ENCODE measurements around the gene KDF1.
A peak's percentile ranks its signal among the peaks of the same experiment; 100 is the strongest.

Gene KDF1

GRCh38 chr1:26913754-26914619, 46.3 kb downstream of the KDF1 start, which contains the start of gene NR0B2:
Gene NR0B2 (minus strand): TSS chr1:26913975. CDS start chr1:26913940, 35 bp downstream.
- no peak for DNase-seq (ENCODE audit: low spot score)

GRCh38 chr1:26913389-26913753, 46.9 kb downstream of the KDF1 start:
- no peak for DNase-seq (ENCODE audit: low spot score)

DNA sequence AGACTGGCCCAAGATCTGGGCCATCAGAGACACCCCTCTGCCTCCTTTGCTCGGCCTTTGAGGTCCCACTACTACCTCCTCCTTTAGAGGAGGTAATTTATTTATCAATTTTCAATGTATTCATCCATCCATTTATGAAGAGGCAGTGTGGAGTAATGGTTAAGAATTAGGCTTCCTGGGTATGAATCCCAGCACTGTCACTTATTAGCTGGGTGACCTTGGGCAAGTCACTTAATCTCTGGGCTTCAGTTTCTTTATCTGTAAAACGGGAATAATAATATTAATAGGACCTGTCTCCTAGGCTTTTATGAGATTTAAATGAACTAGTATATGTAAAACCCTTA, 48.1 kb downstream of the KDF1 start:
- no peak for DNase-seq (ENCODE audit: low spot score)

GRCh38 chr1:26911399-26912146, 48.7 kb downstream of the KDF1 start:
- DNase-seq (ENCODE audit: low spot score) = no peak

DNA sequence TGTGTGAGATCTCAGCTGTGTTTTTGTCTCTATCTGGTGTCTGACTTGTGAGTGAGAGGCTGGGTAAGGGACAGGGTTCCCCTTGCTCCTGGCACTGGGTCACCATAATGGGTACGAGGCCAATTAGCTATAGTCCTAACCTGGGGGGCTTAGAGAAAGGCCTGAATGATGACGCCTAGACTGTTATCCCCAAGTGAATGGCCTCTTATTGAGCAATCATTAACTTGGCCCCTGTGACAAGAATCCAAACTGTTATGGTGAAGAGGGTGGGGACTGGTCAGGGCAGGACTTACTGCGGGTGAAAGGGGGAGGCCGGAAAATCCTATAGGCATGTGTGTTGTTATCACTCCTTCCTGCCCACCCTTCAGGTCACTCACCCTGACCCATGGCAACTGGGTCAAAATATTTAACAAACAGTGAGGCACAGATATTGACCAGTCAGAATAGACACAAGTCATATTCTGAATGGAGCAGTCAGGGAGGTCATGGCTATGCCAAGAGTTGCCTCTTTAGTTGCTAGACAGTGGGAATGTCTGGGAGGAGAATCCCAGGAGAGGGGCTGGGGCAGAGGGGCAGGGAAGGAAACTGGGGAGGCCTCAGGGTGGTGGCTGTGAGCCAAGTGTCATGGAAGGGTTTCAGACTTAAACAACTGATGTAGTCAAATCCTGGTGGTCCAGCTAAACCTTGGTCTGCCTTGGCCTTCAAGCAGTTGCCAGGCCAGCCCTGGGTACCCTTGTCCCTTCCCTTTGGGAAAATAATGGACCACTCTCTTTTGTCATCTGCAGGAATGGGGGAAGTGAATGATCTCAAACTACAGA, 49.7 kb downstream of the KDF1 start:
- no peak for DNase-seq (ENCODE audit: low spot score)

DNA sequence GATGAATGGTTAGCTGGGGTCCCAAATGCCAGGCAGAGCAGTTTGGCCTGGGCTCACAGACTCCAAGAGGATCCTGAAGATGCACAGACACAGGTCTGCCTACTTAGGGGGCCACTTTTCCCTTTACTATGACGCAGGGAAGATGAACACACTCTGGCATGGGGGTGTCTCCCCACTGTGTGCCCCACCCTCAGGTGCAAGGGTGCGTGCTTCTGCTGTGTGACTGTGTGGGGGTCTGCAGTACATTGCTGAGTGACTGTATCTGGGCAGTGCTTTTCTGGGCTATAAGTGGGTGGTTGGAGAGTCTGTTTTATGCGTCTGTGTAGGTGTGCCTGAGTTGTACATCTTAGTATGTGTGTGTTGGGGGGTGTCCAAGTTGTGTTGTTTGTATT, 50.3 kb downstream of the KDF1 start:
- no peak for DNase-seq (ENCODE audit: low spot score)

DNA sequence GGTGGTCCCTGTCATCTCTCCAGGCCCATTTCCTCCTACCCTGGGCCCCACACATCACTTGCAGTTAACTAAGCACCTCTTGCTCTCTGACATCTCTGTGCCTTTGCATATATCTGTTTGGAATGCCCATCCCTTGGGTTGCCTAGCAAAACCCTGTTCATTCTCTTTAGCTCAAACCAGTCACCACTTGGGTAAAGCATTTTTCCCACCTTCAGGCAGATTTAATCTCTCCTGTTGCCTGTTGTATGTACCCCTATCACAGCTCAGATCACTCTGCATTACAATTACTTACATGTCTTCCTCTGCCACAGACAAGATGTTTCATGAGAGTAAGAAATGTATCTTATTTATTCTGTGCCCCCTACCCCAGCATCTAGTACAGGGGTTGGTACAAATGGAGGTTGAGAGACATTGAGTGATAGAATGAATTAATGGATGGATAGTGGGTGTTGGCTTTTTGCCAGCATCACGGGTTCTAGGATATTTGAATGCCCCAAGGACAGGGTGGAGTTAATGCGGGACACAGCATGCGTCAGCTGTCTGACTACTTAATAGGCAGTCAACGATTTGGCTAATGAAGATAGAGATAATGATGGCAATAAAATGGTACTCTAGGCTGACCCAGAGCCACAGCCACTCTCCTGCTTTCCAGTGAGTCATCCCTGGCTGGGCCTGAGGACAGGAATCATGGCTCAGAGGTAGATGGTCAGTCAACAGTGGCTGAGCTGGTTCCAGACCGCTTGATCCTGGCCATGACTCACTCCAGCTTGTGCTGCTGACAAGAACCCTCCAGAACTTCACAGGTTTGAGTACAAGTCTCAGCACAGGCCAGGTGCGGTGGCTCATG, 53.0 kb downstream of the KDF1 start:
- DNase-seq (ENCODE audit: low spot score) = no peak

DNA sequence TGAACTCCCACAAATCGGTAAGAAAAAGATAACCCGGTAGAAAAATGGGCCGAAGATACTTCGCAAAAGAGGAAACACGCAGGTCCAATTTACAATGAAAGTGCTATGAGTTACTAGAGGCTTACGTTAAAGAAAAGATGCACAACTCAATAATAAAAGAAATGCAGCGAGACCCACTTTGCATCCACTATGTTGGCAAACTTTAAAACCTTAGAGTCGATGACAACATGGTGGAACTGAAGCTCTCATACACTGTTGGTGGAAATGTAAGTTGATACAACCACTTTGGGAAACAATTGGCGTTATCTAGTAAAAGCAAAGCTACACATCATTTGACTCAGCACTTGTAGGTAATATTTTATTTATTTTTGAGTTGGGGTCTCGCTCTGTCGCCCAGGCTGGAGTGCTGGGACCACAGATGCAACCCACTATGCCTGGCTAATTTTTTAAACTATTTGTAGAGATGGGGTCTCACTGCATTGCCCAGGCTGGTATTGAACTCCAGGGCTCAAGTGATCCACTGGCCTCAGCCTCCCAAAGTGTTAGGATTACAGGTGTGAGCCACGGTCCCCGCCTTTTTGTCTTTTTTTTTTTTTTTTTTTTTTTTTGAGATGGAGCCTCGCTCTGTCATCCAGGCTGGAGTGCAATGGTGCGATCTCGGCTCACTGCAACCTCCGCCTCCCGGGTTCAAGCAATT, 59.3 kb downstream of the KDF1 start:
- no peak for DNase-seq (ENCODE audit: low spot score)

DNA sequence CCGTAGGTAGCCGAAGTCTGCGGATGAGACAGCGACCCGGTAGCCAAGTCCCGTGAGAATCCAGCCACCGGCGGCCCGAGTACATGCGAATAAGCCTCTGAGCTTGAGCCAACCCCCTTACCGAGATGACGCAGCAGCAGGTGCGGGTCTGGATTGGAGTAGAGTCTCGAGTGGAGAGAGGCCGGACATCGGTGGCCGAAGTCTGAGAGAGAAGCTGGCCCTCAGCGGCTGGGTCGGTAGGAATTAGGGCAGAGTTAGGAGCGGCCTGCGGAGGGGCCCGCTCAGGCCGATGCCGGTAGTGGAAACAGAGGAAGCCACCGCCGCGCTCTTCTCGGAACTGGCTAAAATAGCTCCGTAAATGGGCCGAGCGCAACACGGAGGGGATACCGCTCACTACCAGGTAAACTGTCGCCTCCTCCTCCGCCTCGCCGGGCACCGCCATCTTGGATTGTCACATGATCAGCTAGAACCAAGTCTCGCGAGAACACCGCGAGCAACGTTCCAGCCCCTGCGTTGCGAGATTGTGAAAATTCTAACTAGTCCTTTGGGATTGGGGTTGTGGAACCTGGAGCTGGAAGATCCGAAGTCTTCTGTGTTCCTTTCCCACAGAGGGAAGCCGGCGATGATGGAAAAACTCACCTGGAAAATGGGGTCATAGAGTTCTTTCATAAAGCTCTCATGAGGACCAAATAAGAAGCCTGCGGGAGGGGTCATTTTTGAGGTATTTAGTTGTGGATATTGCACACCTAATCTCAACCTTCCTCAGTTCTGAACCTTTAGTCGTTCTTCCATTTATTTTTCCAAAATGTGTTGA, 60.1 kb downstream of the KDF1 start, which contains the start of gene GPATCH3:
Gene GPATCH3 (minus strand): TSS at position 467 of the 814 bp plus-strand sequence. CDS start 25 bp downstream, at position 442.
- DNase-seq (ENCODE audit: low spot score) = peak; percentile 91

All from D341Med (cell line).